GM18861 (cell line): ENCODE results near the gene LAMC3.

ENCODE experiments used
- ATAC-seq: cut with Tn5 transposase; IDR thresholded peaks from one replicate; pipeline ENCODE4 v1.9.1; 2021; ENCODE audit not compliant: unreplicated experiment

Gene LAMC3

GRCh38 chr9:130977811-130978221 is 31.2 kb upstream of the LAMC3 start:
- ATAC-seq = no peak

- no peak for ATAC-seq
Measured at GRCh38 chr9:130979591-130980385, 29.2 kb upstream of the LAMC3 start.

GRCh38 chr9:130980526-130980925 is 28.4 kb upstream of the LAMC3 start:
- no peak for ATAC-seq

- ATAC-seq = no peak
Measured at GRCh38 chr9:130981002-130981755, 27.8 kb upstream of the LAMC3 start.

- no peak for ATAC-seq
Measured at GRCh38 chr9:130981756-130982137, 27.2 kb upstream of the LAMC3 start.

- ATAC-seq = no peak
Measured at GRCh38 chr9:130982636-130983358, 26.2 kb upstream of the LAMC3 start.

- ATAC-seq = no peak
Measured at GRCh38 chr9:130983359-130983670, 25.7 kb upstream of the LAMC3 start.

GRCh38 chr9:130983970-130984369 is 25.0 kb upstream of the LAMC3 start:
- no peak for ATAC-seq

GRCh38 chr9:130984521-130984920 is 24.5 kb upstream of the LAMC3 start:
- no peak for ATAC-seq

GRCh38 chr9:130985029-130985428 is 23.9 kb upstream of the LAMC3 start:
- ATAC-seq = no peak

- no peak for ATAC-seq
Measured at GRCh38 chr9:130985606-130986162, 23.3 kb upstream of the LAMC3 start.

GRCh38 chr9:130986356-130986965 is 22.5 kb upstream of the LAMC3 start:
- ATAC-seq = no peak

GRCh38 chr9:130987054-130987453 is 21.9 kb upstream of the LAMC3 start:
- ATAC-seq = no peak

GRCh38 chr9:130987738-130988399 is 21.1 kb upstream of the LAMC3 start:
- ATAC-seq = no peak

GRCh38 chr9:130988400-130988747 is 20.6 kb upstream of the LAMC3 start:
- no peak for ATAC-seq

- no peak for ATAC-seq
Measured at GRCh38 chr9:130988905-130989304, 20.1 kb upstream of the LAMC3 start.

- ATAC-seq = no peak
Measured at GRCh38 chr9:130989391-130989790, 19.6 kb upstream of the LAMC3 start.

- ATAC-seq = no peak
Measured at GRCh38 chr9:130989891-130990290, 19.1 kb upstream of the LAMC3 start.

GRCh38 chr9:130990306-130990977 is 18.5 kb upstream of the LAMC3 start:
- ATAC-seq = no peak
